GM12865 (cell line): ENCODE results near the gene ELF2.
"Not testable (repeated sequence)": the region's sequence is repeated elsewhere in the genome, so short reads cannot be mapped to it uniquely, and the experiment has no call there.

Source experiments
- DNase-seq: peaks from one replicate; pipeline ENCODE4 v3.0.0; 2010; ENCODE audit warnings: low read depth
- H3K4me3 ChIP-seq: 2 replicates; pipeline ENCODE4 v1.5.1; 2011; ENCODE audit warnings: mild to moderate bottlenecking, low read depth, low read length, control low read depth
- TF ChIP-seq, protein P1 (sequence below): IDR thresholded peaks from 2 replicates; pipeline ENCODE4 v1.5.1; 2011; ENCODE audit warnings: low read length, control low read depth, low read depth, inconsistent platforms; ENCODE audit not compliant: insufficient read depth; ENCODE audit errors: missing control alignments

ELF2 gene

GRCh38 chr4:139022835-139023234 is 154.2 kb downstream of the ELF2 start:
- TF ChIP-seq, protein P1, sequence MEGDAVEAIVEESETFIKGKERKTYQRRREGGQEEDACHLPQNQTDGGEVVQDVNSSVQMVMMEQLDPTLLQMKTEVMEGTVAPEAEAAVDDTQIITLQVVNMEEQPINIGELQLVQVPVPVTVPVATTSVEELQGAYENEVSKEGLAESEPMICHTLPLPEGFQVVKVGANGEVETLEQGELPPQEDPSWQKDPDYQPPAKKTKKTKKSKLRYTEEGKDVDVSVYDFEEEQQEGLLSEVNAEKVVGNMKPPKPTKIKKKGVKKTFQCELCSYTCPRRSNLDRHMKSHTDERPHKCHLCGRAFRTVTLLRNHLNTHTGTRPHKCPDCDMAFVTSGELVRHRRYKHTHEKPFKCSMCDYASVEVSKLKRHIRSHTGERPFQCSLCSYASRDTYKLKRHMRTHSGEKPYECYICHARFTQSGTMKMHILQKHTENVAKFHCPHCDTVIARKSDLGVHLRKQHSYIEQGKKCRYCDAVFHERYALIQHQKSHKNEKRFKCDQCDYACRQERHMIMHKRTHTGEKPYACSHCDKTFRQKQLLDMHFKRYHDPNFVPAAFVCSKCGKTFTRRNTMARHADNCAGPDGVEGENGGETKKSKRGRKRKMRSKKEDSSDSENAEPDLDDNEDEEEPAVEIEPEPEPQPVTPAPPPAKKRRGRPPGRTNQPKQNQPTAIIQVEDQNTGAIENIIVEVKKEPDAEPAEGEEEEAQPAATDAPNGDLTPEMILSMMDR: no peak
- H3K4me3 ChIP-seq: no peak overlapping the region
- no peak for DNase-seq

DNA sequence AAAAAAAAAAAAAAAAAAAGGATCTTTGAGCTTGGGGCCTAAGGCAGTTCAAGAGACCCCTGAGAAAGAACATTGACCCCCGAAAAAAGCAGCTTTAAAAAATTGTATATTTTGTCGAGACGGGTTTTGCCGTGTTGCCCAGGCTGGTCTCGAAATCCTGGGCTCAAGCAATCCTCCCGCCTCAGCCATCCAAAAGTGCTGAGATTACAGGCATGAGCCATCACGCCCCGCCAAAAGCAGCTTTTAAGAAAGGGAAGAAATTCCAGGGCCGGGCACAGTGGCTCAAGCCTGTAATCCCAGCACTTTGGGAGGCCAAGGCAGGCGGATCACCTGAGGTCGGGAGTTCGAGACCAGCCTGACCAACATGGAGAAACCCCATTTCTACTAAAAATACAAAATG is 155.9 kb downstream of the ELF2 start:
- not testable (repeated sequence) for H3K4me3 ChIP-seq, DNase-seq

DNA sequence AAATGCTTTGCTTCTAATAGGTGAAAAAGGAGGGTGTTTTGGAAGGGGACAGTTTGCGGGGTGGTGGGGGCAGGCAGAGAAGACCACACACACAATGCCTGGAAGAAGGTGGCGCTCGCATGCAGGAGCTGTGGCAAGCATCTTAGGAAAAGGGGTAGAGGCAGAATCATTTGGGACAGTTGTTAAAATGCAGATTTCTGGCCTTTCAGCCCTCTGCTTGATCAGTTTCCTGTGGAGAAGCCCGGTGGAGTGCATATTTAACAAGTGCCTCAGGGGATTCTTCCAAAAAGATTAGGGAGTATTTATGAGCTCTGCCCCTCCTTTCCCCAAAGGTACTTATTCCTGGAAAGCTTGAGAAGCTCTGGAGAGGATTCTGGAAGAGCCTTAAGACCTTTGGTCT is 156.6 kb downstream of the ELF2 start:
- no peak overlapping the region for H3K4me3 ChIP-seq
- no peak for DNase-seq
- TF ChIP-seq, protein P1: no peak

DNA sequence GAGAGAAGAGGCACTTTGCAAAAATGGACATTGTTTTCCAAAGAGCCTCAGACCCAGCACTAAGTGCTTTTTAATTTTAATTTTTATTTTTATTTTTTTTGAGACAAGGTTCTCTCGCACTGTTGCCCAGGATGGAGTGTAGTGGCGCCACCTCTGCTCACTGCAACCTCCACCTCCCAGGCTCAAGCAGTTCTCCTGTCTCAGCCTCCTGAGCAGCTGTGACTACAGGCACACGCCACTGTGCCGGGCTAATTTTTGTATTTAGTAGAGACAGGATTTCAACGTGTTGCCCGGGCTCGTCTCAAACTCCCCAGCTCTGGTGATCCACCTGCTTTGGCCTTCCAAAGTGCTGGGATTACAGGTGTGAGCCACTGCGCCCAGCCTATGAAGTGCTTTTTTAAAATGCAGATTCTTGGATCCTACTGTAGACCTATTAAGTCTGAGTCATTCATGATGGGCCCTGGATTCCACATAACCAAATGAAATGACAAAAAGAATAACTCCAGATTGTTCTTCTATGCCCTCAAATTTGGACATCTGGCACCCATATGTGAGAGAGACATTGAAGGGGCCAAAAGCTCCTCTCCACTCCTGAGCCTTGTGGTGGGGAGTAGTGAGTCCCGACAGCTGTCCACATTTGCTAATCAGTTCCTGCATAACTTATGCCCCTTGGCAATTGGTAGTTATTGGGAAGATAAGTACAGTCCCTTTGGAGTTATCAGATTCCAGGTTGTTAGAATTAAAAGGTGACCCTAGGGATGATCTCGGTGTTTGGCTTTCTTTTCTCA is 157.9 kb downstream of the ELF2 start:
- no peak for DNase-seq
- TF ChIP-seq, protein P1: no peak
- H3K4me3 ChIP-seq: no peak overlapping the region

DNA sequence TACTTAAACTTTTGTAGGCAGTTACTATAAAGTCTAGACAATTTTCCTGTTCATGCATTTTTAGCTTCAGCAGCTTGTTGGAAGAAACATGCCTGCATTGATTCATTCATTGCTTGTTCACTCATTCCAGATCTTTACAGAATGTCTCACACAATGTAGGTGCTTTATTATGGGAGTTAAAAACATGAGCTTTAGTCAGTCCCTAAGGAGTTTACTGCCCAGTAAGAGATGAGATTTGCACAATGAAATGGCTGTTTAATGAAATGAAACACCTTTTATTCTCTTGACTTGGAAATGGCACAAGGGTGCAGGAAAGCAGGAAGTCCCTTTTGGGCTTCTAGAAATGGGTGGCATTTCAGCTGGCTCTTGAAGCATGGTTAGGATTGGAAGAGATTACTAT is 158.5 kb downstream of the ELF2 start:
- no peak for DNase-seq
- H3K4me3 ChIP-seq: no peak overlapping the region; the same call in 1 of the 2 replicates
- TF ChIP-seq, protein P1: no peak

- peak overlapping the region; percentile 25; the same call in 1 of the 2 replicates for H3K4me3 ChIP-seq
- TF ChIP-seq, protein P1: no peak
- DNase-seq: no peak
Observed at GRCh38 chr4:139017861-139018260, 159.2 kb downstream of the ELF2 start.

DNA sequence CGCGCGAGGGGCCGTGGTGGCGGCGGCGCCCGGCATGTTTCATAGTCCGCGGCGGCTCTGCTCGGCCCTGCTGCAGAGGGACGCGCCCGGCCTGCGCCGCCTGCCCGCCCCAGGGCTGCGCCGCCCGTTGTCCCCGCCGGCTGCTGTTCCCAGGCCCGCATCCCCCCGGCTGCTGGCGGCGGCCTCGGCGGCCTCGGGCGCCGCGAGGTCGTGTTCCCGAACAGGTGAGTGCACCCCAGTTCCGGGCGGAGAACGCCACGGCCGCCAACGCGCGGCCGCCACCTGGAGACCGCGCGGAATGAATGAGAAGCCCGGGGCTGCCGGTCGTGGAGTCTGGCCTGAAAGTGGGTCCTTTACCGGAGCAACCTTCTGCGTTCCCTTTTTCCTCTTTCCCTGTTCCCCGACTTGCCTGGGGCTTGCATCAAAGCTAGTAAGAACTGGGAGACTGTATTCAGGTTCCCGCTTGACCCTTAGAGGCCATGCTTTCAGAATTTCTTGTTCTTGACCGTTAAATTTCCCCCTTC is 161.0 kb downstream of the ELF2 start:
- TF ChIP-seq, protein P1: no peak
- peak; percentile 73 for DNase-seq
- peak overlapping the region; percentile 93 for H3K4me3 ChIP-seq
